ENCODE measurements around the gene TAOK1. TPM values are rescaled to one million over a fixed set of nuclear protein-coding genes. Genes with fewer than 3 reads are reported as not detected.
"Not testable (repeated sequence)": the region's sequence is repeated elsewhere in the genome, so short reads cannot be mapped to it uniquely, and the experiment has no call there.

The TAOK1 gene
- 64.8 TPM for total RNA-seq
- long read RNA-seq, partial matches to known transcripts: 2 of 7 reads
- long read RNA-seq, other reads (novel, unspliced or antisense): 5 of 7 reads

DNA sequence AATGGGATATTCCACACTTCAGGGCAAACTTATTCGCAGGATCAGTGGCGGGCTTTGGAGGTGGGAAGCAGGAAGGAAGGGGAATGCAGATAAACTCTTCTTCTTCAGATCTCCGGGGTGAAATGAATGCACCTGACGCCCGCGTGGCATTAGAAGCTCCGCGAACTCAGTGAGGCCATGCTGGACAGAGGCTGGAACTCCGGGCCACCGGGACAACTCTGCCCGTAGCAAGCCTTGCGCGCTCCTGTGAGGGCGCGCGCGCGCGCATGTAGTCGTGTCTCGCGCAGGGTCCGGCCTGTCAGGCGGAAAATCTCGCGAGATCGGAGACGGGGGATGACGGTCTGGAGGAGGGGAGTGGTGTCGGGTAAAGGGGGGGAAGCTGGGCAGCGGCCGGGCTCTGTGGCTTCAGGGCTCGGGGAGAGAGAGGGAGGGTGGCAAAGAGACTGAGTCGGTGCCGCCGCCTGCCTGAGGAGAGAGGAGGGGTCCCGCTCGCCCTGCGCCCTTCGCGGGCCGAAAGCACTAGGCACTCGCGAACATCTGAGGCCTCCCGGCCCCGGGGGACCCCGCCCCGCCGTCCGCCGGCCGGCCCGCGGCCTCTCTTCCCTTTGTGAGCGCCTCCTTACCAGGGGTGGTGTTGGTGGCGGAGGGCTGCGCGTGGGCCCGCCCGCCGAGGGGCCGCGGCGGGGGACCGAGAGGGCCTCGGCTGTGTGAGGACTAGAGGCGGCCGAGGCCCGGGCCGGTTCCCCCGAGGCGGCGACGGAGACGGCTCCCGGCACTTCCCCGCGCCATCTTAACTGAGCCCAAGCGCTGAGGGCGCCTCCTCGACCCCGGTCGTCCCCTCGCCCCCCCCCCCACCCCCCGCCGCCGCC, at the start of gene TAOK1:
TSS of gene TAOK1 (plus strand) at position 382 of the 869 bp plus-strand sequence. CDS start 61,186 bp downstream, outside the sequence.
- intact Hi-C loops (cut with DNase I): loop anchor here (10.0 kb wide), 1 partner anchor 175 kb away; the partner anchor contains the start of genes ABHD15 and TP53I13
- peak; percentile 100 for DNase-seq (ENCODE audit: low spot score)

DNA sequence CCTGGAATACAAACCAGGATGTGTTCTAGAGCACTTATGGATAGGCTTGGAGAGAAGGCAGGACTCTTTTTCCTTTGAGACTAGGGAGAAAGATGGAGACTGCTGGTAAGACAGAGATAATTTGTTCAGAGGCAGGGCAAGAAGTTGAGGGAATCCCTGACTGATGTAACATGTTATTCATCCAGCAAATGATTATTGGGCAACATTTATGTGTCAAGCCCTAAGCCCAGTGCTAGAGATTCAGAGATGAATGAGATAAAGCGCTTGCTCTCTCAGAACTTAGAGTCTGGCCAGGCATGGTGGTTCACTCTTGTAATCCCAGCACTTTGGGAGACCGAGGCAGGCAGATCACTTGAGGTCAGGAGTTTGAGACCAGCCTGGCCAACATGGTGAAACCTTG, 48.4 kb upstream of the TAOK1 start:
- DNase-seq (ENCODE audit: low spot score): no peak
- intact Hi-C loops (cut with DNase I): no loop called here

DNA sequence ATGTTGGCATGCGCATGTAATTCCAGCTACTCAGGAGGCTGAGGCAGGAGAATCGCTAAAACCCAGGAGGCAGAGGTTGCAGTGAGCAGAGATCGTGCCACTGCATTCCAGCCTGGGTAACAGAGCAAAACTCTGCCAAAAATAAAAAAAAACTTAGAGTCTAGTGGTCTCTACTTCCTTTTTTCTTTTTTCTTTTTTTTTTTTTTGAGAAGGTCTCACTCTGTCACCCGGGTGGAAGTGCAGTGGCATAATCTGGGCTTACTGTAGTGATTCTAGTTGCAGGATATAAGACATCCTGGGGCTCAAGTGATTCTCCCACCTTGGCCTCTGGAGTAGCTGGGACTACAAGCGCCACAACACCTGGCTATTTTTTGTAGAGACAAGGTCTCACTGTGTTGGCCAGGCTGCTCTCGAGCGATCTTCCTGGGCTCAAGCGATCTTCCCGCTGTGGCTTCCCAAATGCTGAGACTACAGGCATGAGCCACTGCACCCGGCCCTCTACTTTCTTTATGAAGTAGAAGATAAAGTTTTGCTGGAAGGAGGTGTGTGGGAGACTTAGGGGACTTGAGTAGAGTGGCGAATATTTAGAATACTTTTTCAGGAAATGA, 47.9 kb upstream of the TAOK1 start:
- intact Hi-C loops (cut with DNase I): no loop called here
- DNase-seq (ENCODE audit: low spot score): no peak

DNA sequence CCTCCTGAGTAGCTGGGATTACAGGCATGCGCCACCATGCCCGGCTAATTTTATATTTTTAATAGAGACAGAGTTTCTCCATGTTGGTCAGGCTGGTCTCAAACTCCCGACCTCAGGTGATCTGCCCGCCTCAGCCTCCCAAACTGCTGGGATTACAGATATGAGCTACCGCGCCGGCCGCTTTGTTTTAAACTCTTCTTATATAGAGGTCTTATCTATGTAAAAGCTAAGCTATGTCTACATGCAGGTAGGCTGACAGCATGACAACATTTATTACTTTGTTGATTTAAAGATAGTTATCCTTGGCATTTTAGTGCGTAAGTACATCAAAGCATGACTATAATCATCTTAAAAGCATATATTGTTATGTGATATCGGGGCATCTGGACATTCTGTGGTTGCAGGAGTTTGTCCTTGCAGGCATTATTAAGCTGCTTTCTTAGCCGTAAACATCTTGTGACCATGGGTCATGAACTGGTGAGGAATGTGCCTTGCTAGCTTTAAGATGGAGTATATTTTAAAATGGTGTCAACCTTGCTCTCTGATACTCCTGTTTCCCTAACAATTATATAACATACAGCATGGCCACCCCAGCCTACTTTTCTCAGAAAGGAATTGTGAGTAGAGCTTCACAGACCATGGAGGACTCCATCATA, 45.8 kb upstream of the TAOK1 start:
- intact Hi-C loops (cut with DNase I): no loop called here
- no peak for DNase-seq (ENCODE audit: low spot score)

DNA sequence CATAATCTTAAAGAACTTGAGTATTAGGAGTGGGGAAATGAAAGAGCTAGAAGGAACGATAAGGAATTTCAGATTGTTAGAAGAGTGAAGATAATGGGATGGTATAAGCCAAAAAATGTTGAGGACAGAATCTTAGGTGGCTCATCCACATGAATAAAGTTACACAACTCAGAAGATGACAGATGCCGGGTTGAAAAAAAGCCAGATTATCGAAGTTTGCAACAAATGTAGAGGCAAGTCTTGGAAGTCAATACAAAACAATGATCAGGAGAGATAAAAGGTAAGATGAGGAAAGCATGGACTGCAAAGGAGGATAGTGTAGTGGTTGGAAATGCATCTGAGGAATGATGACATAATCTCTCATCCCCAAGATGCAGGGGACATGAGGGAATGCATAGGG, 45.1 kb upstream of the TAOK1 start:
- intact Hi-C loops (cut with DNase I): no loop called here
- no peak for DNase-seq (ENCODE audit: low spot score)

DNA sequence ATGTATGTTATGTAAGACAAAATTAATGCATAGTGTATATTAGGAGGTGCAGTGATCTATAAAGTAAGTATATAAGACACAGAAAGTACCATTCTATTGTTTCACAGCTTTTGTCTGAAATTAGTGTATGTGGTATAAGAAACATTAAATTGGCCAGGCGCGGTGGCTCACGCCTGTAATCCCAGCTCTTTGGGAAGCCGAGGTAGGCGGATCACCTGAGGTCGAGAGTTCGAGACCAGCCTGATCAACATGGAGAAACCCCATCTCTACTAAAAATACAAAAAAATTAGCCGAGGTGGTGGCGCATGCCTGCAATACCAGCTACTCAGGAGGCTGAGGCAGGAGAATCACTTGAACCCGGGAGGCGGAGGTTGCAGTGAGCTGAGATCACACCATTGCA, 44.7 kb upstream of the TAOK1 start:
- DNase-seq (ENCODE audit: low spot score); intact Hi-C loops (cut with DNase I): not testable (repeated sequence)

DNA sequence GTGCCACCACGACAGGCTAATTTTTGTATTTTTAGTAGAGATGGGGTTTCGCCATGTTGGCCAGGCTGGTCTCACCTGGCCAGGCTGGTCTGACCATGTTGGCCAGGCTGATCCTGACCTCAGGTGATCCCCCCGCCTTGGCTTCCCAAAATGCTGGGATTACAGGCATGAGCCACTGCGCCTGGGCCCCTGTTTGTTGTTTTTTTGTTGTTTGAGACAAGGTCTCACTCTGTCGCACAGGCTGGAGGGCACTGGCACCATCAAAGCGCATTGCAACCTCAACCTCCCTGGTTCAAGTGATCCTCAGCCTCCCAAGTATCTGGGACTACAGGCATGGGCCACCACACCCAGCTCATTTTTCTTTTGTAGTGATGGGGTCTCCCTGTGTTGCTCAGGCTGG, 43.7 kb upstream of the TAOK1 start:
- intact Hi-C loops (cut with DNase I): no loop called here
- DNase-seq (ENCODE audit: low spot score): no peak

DNA sequence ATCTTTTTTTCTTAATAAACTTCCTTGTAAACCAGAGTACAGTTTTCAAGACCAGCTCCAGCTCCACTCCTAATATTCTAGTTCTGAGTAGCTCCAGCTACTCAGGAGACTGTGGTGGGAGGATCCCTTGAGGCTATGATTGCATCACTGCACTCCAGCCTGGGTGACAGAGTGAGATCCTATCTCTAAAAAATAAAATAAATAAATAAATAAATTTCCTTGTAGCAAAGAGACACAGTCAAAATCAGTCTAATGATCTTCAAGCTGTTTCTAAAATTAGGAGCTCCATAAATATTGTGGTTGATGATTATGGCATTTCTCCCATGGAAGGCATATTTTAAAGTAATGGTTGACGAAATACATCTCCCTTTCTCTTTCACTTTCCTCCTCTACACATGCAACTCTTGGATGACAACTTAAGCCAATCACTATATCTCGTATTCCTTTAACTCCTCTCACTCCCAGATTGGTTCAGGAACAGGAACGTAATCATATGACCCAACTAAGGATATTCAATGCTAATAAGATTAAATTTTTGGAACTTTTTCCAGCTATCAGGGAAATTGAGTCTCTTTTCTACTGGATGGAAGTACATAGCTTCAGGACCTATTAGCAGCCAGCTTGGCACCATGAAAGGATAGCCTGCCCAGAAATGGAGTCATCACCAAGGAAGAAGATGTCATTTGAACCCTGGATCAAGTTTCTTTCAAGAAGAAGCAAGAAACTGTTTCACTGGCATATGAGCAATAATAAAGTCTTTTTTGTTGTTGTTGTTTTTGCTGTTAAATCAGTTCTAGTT, 42.1 kb upstream of the TAOK1 start:
- intact Hi-C loops (cut with DNase I): no loop called here
- DNase-seq (ENCODE audit: low spot score): no peak

DNA sequence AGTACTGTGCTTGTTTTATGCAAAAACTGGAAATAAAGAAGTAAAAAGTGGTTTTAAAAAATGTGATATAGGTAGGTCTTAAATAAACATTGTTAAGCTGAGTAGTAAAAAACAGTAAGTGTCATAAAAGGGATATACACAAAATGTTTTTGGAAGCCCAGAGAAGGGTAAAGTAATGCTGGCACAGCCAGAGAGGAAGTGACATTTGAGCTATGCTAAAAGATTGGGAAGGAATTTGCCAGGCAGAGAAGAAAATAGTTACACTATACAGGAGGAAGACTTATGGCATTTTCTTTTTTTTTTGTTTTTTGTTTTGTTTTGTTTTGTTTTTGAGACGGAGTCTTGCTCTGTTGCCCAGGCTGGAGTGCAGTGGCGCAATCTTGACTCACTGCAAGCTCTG, 40.8 kb upstream of the TAOK1 start:
- intact Hi-C loops (cut with DNase I): no loop called here
- DNase-seq (ENCODE audit: low spot score): no peak

DNA sequence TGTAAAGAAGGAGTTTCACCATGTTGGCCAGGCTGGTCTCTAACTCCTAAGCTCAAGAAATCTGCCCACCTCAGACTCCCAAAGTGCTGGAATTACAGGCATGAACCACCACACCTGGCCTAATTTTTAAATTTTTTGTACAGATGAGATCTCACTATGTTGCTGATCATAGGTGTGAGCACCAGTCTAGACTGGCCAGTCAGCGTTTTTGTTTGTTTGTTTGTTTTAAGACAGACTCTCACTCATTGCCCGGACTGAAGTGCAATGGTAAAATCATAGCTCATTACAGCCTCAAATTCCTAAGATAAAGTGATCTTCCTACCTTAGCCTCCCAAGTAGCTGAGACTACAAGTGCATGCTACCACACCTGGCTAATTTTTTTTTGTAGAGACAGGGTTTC, 38.0 kb upstream of the TAOK1 start:
- intact Hi-C loops (cut with DNase I): no loop called here

DNA sequence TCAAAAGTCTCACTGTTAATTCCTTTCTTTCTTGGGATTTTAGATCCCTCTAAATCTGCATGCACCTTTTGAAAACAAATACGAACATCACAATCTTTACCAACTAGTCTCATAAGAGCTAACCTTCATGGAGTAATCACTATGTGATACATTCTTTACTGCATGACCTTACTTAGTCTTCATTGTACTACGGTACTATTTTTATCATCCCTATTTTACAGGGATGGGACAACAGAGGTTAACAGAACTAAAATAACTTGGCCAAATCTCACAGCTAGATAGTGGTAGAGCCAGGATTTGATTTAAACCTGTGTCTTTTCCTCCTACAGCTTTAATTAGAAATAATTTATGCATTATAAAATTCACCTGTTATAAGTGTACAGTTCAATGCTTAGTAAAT, 32.9 kb upstream of the TAOK1 start:
- no peak for DNase-seq (ENCODE audit: low spot score)
- intact Hi-C loops (cut with DNase I): no loop called here

More for the DNA sequence above, 38.0 kb upstream of the TAOK1 start:
- no peak for DNase-seq (ENCODE audit: low spot score)

DNA sequence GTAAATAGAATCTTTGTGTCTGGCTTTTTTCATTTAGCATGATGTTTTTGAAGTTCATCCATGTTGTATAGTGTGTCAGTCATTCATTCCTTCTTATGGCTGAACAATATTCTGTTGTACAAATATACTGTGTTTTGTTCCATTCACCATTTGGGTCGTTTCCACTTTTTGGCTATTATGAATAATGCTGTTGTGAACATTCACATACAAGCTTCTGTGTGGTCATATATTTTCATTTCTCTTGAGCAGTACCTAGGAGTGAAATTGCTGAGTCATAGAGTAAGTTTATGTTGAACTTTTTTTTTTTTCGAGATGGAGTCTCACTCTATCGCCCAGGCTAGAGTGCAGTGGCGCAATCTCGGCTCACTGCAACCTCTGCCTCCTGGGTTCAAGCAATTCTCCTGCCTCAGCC, 32.3 kb upstream of the TAOK1 start:
- DNase-seq (ENCODE audit: low spot score): no peak
- intact Hi-C loops (cut with DNase I): no loop called here

DNA sequence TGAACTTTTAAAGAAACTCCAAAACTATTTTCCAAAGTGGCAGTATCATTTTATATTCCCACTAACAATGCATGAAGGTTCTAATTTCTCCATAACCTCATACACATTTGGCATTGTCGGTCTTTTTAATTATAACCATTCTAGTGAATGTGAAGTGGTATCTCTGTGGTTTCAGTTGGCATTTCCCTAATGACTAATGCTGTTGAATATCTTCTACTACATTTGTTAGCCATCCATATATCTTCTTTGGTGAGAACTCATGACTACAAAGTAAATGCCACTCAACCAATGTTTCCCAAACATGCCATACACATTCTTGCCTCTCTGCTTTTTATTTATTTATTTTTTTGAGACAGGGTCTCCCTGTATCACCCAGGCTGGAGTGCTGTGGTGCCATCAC, 31.7 kb upstream of the TAOK1 start:
- no peak for DNase-seq (ENCODE audit: low spot score)
- intact Hi-C loops (cut with DNase I): no loop called here

DNA sequence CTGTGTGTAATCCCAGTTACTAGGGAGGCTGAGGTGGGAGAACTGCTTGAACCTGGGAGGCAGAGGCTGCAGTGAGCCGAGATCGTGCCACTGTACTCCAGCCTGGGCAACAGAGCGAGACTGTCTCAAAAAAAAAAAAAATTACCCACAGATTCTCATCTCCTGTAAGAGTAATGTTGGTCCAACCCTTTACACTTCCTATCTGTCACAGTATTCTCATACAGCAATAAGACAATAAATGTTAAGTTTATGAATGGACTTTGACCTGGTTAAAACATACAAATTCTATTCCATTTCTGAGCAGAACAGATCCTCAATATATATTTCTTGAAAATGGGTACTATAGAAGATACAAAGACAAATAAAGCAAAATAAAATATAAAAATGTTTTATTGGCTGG, 30.4 kb upstream of the TAOK1 start:
- intact Hi-C loops (cut with DNase I): no loop called here
- DNase-seq (ENCODE audit: low spot score): no peak

DNA sequence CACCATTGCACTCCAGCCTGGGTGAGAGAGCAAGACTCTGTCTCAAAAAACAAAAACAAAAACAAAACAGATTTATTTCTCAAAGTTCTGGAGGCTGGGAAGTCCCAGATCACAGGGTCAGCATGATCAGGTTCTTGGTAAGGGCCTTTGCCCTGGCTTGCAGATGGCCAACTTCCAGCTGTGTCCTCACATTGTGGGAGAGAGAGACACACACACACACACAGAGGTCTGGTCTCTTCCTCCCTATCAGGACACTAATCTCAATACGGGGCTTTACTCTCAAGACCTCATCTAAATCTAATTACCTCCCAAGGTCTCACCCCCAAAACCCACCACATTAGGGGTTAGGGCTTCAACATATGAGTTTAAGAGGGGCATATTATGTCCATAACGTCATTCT, 26.4 kb upstream of the TAOK1 start:
- no peak for DNase-seq (ENCODE audit: low spot score)
- intact Hi-C loops (cut with DNase I): no loop called here

DNA sequence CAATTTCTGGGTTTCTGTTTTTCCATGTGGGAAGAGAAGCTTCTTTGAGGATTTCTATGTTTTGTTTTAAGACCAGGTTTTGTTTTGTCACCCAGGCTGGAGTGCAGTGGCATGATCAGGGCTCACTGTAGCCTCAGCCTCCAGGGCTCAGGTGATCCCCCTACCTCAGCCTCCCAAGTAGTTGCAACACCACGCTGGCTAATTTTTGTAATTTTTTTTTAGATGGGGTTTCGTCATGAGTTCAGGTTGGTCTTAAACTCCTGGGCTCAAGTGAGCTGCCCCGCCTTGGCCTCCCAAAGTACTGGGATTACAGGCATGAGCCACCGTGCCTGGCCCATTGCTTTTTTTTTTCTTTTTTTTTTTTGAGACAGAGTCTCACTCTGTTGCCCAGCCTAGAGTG, 25.5 kb upstream of the TAOK1 start:
- DNase-seq (ENCODE audit: low spot score): no peak
- intact Hi-C loops (cut with DNase I): no loop called here

DNA sequence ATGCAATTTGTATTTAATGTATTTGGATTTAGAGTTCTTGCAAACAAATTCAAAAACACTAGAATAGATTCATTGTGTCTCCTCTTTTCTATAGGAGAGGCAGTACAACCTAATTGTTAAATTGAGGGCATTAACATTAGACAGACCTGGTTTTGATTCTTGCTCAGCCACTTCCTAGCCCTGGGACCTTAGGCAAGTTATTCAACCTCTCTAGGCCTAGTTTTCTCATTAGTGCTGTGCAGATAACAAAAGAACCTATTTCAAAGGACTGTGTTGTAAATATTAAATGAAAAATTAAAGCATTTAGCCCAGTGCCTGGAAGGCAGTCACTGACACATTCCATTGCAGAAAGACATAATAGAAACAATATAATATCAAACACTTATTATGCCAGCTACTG, 22.0 kb upstream of the TAOK1 start:
- no peak for DNase-seq (ENCODE audit: low spot score)
- intact Hi-C loops (cut with DNase I): no loop called here

DNA sequence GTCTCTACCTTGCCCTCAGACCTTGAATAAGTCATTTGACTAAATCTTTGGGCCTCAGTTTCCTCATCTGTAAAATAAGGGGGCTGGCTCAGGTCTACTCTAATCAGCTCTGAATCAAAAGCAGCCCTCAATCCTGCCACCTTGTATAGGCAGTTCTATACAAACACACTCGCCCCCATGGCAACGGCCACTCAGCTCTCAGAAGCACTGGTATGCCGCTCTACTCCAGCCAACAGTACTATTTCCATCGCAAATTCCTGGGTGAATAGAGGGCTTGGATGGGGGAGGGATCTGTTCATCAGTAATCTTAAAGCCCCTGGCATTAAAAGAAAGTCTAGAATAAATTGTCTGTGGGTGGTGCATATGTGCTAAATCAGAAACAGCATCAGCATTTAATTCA, 21.2 kb upstream of the TAOK1 start:
- DNase-seq (ENCODE audit: low spot score): no peak
- intact Hi-C loops (cut with DNase I): loop anchor here (1.0 kb wide), 1 partner anchor 167 kb away; no protein-coding TSS in a partner anchor

DNA sequence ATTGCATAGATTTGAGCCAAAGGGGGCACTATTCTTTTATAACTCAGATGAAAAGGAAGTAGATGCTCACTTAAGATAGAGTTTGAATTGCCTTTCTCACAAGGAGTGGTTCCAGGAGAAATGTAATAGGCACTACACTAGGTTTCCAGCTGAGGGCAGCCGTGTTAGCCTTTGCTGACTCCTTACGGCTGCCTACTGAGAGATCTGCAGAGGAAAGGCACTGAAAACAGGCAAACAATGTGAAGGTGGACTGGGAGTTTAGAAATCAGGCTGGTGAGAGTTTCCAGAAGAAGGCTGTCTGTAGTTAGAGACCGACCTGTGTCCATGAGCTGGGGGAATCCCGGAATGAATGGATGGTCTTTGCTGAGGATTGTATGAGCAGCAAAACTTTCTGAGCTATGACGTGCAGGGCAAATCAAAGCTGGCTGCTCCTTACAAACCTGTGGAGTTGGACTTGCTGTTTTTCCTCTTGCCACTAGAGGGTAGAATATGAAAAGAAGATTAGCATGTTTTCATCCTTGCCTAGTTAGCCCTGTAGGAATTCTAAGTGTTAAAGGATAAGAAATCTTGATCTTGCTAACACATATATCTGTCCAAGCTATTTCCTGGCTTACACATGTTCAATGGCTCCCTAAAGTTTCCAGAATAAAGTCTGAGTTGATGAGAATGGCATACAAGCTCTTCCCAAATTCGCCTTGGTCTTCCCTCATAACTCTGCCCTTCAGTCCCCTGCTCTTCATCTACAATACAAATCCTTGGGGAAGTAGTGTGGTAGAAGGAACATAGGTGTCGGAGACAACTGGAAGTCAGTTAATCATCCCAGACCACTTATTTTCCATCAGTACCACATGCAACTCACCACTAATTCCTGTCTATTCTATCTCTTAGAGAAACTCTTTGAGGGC, 20.1 kb upstream of the TAOK1 start:
- DNase-seq (ENCODE audit: low spot score): no peak
- intact Hi-C loops (cut with DNase I): loop anchor here (1.0 to 10.0 kb wide), 2 partner anchors 95 to 166 kb away; no protein-coding TSS in a partner anchor

All from cardiac septum (tissue), 1 donor.